Naive B cell (primary cell): ENCODE data around the gene SETD3. TPM values are rescaled to one million over a fixed set of nuclear protein-coding genes. Genes with fewer than 3 reads are reported as not detected.

Experiments used
- ATAC-seq, 2 donors: fragments of 150-1000 bp; cut with Tn5 transposase; 2 replicates each; pipeline ENCODE4 v1.10.0; 2021; ENCODE audit warnings: low read depth in 2 of 2, mild to moderate bottlenecking in 2 of 2, moderate library complexity in 2 of 2
- DNase-seq: peaks from one replicate; pipeline ENCODE4 v3.0.0; 2022
- H3K27ac Mint-ChIP-seq, 6 donors: one replicate each; pipeline ENCODE4 v1.8.0; 2020 to 2022; ENCODE audit warnings: mild to moderate bottlenecking in 6 of 6, mixed read lengths in 6 of 6, moderate library complexity in 5 of 6, inconsistent platforms in 2 of 6
- H3K27me3 Mint-ChIP-seq, 3 donors: one replicate each; pipeline ENCODE4 v1.8.0; 2021 to 2022; ENCODE audit warnings: mixed read lengths in 3 of 3, mild to moderate bottlenecking in 1 of 3
- H3K36me3 Mint-ChIP-seq, 2 donors: one replicate each; pipeline ENCODE4 v1.8.0; 2020 to 2022; ENCODE audit warnings: mixed read lengths in 2 of 2, inconsistent platforms in 1 of 2, mild to moderate bottlenecking in 1 of 2
- H3K4me1 Mint-ChIP-seq, 3 donors: one replicate each; pipeline ENCODE4 v1.8.0; 2020 to 2022; ENCODE audit warnings: mixed read lengths in 3 of 3, inconsistent platforms in 1 of 3, mild to moderate bottlenecking in 1 of 3, moderate library complexity in 1 of 3
- H3K4me3 Mint-ChIP-seq, 8 donors: one replicate each; pipeline ENCODE4 v1.8.0; 2020 to 2022; ENCODE audit warnings: mild to moderate bottlenecking in 8 of 8, mixed read lengths in 8 of 8, moderate library complexity in 8 of 8, inconsistent platforms in 2 of 8
- H3K9me3 Mint-ChIP-seq, 7 donors: one replicate each; pipeline ENCODE4 v1.8.0; 2020 to 2022; ENCODE audit warnings: mixed read lengths in 7 of 7, mild to moderate bottlenecking in 5 of 7, inconsistent platforms in 2 of 7, moderate library complexity in 1 of 7
- polyA plus RNA-seq, 6 donors: library from polyadenylated mRNA; unstranded; fragments of 300-500 nt; fragmentation: Illumina TruSeq; gene quantifications; one replicate each; pipeline ENCODE4 v1.2.3, GENCODE V29; 2021; ENCODE audit warnings: low read depth in 6 of 6

Gene SETD3
- 10 to 100 TPM; 22.4 to 30.8 (median 26.3) TPM for polyA plus RNA-seq

DNA sequence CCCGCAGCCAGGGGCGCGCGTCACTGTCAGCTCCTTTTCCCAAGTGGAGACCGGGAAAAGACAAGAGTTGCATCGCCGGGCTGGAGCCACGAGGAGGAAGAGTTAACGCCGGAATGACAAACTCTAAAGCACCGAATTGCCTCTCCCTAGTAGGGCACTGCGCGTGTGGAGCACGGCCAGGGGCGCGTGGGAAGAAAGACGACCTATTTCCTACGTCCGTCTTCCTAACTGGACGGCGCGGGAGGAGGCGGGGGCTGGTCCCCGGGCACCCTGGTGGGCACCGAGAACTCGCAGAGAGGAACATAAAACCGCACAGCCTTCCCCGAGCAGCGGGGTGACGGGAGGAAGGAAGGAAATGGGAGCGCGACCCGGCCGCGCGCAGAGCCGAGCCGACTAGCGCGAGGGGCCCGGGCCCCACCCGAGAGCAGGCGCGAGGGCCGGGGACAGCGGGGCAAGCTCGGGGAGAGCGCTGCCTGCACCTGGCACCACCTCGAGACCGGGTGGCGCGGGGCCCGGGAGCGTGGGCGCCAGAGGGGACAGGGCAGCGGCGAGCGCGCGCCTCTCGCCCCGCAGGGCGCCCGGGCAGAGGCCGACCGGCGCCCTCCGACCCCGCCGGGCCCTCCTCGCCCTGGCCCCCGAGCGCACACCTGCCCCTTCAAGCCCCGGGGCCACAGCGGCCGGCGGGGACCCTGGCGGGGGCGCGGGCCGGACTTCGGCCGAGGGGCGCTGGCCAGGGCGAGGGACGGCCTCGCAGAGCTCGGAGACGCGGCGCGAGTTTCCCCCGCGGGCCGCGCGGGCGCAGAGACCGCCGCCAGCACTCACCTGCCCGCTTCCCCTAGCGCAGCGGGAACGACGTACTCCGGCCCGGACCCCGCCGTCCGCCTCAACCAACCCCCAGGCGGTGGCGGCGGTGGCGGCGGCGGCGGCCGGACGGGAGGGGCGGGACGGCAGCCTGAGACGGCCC lies at the start of gene SETD3:
TSS of gene SETD3 (minus strand) at position 954 of the 964 bp plus-strand sequence. CDS start 15,054 bp downstream, outside the sequence.
- Mint-ChIP-seq H3K27ac (peak within 1 kb of the TSS; percentile 94 to 100 (median 98)), H3K4me1 (peaks cover 48 to 62% (median 48%) of the 10 kb centered on the region in 3 donors), H3K4me3 (peak within 1 kb of the TSS; percentile 96 to 100 (median 99)), H3K27me3 (no peaks in the 10 kb centered on the region), H3K9me3 (no peaks in the 10 kb centered on the region), H3K36me3 (no peaks in the 10 kb centered on the region)
- ATAC-seq, result no peak
- peak; percentile 25 for DNase-seq

DNA sequence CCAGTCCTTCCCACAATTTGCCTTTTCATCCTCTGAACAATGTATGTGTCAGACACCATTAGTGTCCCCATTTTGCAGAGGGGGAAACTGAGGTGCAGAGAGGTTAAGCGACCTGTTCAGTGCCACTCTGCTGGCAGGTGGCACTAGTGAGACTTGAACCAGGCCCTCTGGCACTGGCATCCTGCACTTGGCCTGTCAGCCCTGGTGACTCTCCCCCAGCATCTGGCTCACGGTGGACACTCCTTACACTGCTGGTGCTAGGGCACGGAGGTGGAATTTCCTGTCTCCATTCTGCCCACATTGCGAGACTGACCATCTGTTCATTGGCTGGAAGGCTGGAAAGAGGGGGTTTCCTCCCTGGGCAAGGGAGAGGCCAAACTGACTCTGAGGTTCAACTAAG lies 49.2 kb upstream of the SETD3 start:
- ATAC-seq (no peak), DNase-seq (no peak)
- Mint-ChIP-seq H3K27ac (no peak overlapping the region), H3K27me3 (no peaks in the 10 kb centered on the region), H3K36me3 (no peaks in the 10 kb centered on the region), H3K9me3 (no peaks in the 10 kb centered on the region), H3K4me1 (no peaks in the 10 kb centered on the region), H3K4me3 (no peak overlapping the region)

DNA sequence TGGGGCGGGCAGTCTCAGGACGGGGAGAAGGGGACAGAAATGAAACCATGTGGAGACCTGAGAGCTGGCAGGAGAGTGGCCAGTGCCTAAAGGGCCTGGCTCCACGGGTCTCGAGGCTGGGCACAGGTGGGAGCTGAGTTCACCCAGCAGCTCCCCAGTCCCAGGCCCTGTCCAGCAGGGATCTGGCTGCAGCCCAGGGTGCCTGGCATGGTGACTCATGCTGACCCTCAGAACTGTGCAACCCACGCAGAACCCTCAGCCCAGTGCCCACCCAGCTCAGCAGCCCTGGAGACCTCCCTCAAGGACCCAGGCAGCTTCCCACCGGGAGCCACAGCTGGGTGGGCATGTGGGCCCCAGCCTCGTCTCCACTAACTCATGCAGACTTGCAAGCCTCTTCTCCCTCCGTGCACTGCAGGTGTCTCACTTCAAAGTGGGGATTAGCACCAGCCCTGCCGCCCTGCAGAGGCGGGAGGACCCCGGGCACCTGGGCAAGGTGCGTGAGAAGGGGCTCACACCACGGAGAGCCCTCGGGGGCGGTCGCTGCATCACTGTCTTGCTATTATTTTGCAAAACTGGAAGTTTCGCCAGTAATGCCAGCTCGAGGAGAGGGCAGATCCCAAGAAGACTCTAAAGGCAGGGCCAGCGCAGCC lies 46.9 kb upstream of the SETD3 start:
- Mint-ChIP-seq H3K36me3 (no peaks in the 10 kb centered on the region), H3K4me1 (no peaks in the 10 kb centered on the region), H3K27me3 (no peaks in the 10 kb centered on the region), H3K9me3 (no peaks in the 10 kb centered on the region), H3K27ac (no peak overlapping the region), H3K4me3 (no peak overlapping the region)
- DNase-seq (no peak), ATAC-seq (no peak)

DNA sequence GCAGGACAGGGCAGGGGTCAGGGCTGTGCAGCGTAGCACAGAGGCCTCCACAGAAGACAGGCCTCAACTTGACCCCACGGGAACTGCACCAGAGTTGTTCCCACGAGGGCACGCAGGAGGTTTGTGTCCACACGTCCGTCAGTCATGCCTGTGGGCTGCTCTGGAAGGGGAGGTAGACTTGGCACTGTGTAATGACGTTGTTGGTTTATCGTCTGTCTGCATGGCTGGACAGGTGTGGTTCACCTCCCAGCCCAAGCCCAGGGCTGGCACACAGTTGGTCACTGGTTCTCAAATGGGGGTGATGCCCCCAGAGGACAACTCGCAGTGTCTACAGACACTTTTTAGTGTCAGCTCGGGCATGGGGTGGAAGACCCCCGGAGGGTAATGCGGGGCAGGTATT lies 46.4 kb upstream of the SETD3 start:
- no peak overlapping the region for H3K4me3 Mint-ChIP-seq
- H3K9me3 Mint-ChIP-seq, result no peaks in the 10 kb centered on the region
- ATAC-seq, result no peak
- no peaks in the 10 kb centered on the region for H3K27me3 Mint-ChIP-seq
- no peaks in the 10 kb centered on the region for H3K36me3 Mint-ChIP-seq
- DNase-seq, result no peak
- H3K4me1 Mint-ChIP-seq, result no peaks in the 10 kb centered on the region
- H3K27ac Mint-ChIP-seq, result no peak overlapping the region

DNA sequence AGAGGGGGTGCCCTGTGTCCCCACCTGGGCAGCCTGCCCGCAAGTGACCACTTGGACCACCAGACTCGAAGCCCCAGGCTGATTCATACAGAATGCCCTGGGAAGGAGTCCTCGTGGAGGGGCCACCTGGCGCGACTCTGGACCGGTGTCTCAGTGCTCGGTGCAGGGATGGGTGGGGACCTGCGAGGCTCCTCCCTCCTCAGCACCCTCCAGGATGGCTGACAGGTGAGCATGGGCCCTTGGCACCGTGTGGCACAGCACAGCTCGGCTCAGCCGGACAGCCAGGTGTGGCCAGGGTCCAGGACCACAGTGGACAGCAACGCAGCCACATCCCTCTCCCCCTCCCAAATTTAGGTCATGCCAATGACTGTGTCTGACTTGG lies 45.0 kb upstream of the SETD3 start:
- Mint-ChIP-seq H3K27me3 (no peaks in the 10 kb centered on the region), H3K36me3 (no peaks in the 10 kb centered on the region), H3K9me3 (no peaks in the 10 kb centered on the region), H3K4me1 (no peaks in the 10 kb centered on the region), H3K4me3 (no peak overlapping the region), H3K27ac (no peak overlapping the region)
- ATAC-seq, result no peak
- DNase-seq, result no peak

DNA sequence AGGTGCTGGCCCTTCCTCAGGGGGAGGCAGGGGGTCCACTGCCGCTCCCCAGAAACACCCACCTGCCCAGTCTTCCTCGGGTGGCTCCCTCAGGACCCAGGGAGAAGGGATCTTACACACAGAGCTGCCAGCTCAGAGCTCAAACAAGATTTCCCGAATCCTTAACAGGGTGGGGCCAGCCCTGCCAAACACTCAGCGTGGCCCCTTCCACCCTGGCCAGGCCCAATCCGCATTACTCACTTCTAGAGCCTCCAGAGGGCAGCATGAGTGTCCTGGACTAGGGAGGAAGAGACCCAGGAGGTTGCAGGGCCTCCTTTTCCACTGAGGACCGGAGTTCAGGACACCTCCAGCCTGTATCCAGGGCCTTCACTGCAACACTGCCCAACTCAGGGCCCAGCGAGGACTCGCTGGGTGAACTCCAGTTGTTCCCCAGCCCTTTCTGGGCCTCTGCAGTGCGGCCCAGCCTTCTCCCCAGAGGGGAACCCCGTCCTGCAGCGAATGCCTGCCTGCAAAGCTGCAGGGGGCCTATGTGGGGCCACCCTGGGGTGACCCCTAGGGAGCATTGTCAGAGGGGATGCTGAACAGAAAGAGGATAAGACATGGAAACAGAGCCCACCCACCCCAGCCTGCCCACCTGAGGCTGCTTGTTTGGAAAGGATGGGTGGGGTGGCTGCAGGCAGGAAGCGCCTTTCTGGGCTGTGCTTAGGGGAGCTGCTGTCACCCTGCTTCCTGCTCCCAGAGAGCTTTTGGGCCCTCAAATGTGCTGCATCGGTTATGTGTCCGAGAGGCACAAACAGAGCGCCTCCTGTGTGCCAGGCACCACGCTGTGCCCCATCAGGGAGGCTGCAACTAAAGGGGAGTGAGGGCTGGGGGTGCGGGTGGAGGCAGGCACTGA lies 44.4 kb upstream of the SETD3 start:
- Mint-ChIP-seq H3K27me3 (no peaks in the 10 kb centered on the region), H3K4me3 (no peak overlapping the region), H3K36me3 (no peaks in the 10 kb centered on the region), H3K27ac (no peak overlapping the region), H3K9me3 (no peaks in the 10 kb centered on the region), H3K4me1 (no peaks in the 10 kb centered on the region)
- DNase-seq (no peak), ATAC-seq (no peak)

DNA sequence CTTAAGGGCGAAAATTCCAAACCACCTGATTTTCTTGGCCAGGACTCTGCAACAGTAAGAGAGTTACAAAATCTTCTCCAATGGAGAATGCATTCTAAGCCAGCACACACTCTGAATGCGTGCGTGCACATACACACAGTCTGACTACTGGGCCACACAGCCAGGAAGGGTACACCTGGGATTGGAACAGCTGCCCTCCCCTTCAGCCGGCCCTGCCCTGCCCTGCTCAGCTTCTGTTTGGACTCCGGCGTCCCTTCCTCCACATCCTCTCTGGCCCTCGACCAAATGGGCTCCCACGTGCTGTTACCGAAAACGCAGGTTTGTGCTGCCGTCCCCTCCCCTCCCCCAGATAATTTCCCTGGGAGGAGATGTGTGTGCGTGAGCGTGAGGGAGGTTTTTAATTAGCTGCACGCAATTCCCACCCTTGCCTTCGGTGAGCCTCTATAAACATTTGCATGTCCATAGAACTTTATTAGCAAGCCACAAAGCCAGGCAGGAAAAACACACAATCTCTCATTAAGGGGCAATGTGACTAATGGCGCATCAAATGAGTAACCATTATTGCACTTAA lies 43.5 kb upstream of the SETD3 start:
- Mint-ChIP-seq H3K27me3 (no peaks in the 10 kb centered on the region), H3K9me3 (no peaks in the 10 kb centered on the region), H3K27ac (no peak overlapping the region), H3K36me3 (no peaks in the 10 kb centered on the region), H3K4me1 (no peaks in the 10 kb centered on the region), H3K4me3 (no peak overlapping the region)
- ATAC-seq (no peak), DNase-seq (no peak)

DNA sequence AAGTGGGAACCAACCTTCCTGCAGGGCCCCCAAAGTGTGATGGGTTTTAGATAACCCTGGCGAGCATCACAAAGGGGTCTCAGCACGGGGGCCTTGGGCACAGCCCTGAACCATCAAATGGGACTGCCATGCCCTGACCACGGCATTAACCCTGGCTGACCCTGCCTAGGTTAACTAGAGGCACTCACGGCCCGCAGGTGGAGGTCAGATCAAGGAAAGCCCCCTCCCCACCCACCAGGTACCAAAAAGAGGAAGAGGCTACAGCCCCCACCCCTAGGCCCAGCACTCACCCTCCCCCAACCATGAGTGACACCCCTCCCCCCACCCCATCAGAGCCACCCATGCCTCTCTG lies 43.0 kb upstream of the SETD3 start:
- Mint-ChIP-seq H3K4me3 (no peak overlapping the region), H3K27me3 (no peaks in the 10 kb centered on the region), H3K9me3 (no peaks in the 10 kb centered on the region), H3K4me1 (no peaks in the 10 kb centered on the region), H3K27ac (no peak overlapping the region), H3K36me3 (no peaks in the 10 kb centered on the region)
- DNase-seq (no peak), ATAC-seq (no peak)

DNA sequence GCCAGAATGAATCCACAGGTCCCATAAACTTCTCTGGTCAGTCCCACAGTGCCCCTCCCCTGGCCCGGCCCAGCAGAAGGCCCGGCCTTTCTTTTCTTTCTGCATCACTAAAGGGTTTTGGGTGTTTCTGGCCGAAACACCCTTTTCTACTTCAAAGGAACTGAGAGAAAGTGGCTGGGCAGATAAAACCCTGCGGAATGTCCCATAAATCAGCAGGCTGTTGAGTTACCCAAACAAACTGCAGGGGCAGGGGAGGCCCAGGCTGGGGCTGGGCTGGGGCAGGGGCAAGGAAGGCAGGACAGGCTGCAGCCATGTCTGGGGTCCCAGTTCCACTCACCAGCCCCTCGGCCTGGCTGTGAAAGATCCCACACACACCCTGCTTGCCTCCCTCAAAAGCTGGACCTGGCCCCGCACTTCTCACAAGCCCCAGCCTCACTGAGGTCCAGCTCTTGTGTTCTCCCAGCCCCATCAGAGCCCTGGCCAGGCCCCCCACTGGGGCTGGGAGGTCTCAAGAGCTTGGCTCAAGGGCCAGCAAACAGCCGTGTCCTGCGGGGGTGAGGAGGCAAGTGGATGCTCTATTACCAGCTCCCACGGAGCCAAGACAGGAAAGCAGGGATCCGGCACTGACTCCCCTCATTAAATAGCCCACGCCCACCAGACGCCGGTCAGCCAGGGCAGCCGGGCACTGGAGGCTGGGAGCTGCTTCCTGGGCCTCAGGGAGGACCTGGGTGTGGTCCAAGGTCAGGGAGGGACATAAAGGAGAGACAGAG lies 42.5 kb upstream of the SETD3 start:
- Mint-ChIP-seq H3K27me3 (no peaks in the 10 kb centered on the region), H3K27ac (no peak overlapping the region), H3K4me1 (no peaks in the 10 kb centered on the region), H3K9me3 (no peaks in the 10 kb centered on the region), H3K36me3 (no peaks in the 10 kb centered on the region), H3K4me3 (no peak overlapping the region)
- DNase-seq, result no peak
- no peak for ATAC-seq

DNA sequence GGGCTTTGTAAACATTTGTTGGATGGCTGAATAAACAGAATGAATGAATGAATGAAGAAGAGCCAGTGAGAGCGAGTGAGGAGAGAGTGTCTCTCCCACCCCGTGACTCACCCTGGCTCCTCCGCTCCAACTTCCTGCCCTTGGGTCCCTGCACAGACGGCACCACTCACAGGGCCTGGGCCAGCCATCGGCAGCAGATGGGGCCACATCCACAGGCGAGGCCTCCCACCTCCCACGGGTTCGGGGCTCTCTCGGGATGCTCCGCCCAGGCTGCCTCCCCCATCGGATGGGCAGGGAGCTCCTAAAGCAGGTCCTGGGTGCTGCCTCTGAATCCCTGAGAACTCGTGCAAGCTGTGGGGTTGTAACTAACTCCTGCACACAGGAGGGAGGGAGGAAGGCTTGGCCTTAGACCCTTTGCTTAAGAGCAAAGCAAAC lies 41.8 kb upstream of the SETD3 start:
- Mint-ChIP-seq H3K4me3 (no peak overlapping the region), H3K9me3 (no peaks in the 10 kb centered on the region), H3K36me3 (no peaks in the 10 kb centered on the region), H3K27ac (no peak overlapping the region), H3K27me3 (no peaks in the 10 kb centered on the region), H3K4me1 (no peaks in the 10 kb centered on the region)
- DNase-seq (no peak), ATAC-seq (no peak)

DNA sequence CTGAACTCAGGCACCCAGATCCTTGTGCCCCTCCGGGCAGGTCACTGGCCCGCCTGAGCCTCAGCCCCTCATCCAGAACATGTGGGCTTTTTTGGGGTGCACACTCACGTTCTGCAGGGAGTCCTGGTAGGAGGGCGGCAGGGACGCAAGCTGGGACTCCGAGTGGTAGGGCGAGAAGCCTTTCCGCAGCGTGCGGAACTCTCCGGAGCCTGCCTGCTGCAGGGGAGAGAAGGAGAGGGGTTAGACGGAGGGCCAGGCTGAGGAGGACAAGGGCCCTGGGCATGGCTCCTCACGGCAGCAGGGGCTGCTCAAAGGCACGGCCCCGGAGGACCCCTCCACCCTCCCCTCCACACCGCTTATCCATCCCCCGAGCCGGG lies 41.4 kb upstream of the SETD3 start:
- ATAC-seq, result no peak

DNA sequence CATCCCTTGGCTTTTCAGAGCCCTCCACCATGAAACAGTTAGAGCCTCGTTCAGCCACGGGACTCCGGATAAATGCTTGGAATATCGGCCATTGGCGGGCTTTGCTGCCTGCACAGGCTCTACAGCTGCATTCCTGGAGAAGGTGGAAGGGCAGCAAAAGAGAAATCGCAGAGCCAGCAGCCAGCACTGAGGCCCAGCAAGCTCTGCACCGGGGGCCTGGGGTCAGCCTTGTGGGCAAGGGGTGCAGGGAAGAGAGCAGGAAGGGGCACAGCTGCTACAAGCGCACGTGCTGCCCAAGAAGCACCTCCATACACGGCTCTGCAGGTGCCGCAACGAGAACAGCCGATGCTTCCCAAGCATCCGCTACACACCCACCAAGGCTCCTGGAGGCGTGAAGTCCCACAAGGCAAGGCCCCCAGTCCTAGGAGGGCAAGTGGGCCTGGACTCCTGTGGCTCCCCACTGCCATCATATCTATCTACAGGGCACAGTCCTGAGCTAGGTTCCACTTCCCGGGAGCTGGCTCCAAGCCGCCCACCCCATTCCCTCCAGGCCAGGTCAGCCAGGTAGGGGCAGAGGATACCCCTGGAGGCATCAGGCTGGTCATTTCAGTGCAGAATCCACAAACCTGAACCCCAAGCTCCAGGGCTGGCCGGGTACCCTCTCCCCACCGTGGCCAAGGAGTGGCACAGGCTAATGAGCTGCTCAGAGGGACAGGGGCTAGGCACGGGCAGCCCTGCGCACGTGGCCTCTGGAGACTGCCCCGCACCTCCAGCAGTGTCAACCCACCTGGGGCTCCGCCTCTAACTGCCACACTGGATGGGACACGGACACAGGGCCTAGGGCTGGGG lies 40.7 kb upstream of the SETD3 start:
- no peak overlapping the region for H3K27ac Mint-ChIP-seq
- ATAC-seq, result no peak
- no peaks in the 10 kb centered on the region for H3K9me3 Mint-ChIP-seq
- H3K36me3 Mint-ChIP-seq, result no peaks in the 10 kb centered on the region
- no peak for DNase-seq
- H3K4me1 Mint-ChIP-seq, result no peaks in the 10 kb centered on the region
- H3K4me3 Mint-ChIP-seq, result no peak overlapping the region
- H3K27me3 Mint-ChIP-seq, result no peaks in the 10 kb centered on the region

More for the DNA sequence above, 41.4 kb upstream of the SETD3 start:
- DNase-seq, result no peak
- no peak overlapping the region for H3K27ac Mint-ChIP-seq
- H3K36me3 Mint-ChIP-seq, result no peaks in the 10 kb centered on the region
- H3K27me3 Mint-ChIP-seq, result no peaks in the 10 kb centered on the region
- H3K9me3 Mint-ChIP-seq, result no peaks in the 10 kb centered on the region
- H3K4me1 Mint-ChIP-seq, result no peaks in the 10 kb centered on the region
- H3K4me3 Mint-ChIP-seq, result no peak overlapping the region
